ENCODE data around the gene ATG7.

The ATG7 gene

GRCh38 chr3:11297126-11297525, 24.9 kb downstream of the ATG7 start:
- H4K20me1 ChIP-seq (ENCODE audit: control insufficient read depth, insufficient read depth, low read depth, low read length), result no peaks in the 10 kb centered on the region
- H3K27me3 ChIP-seq (ENCODE audit: control insufficient read depth, low read length), result no peaks in the 10 kb centered on the region
- H3K4me2 ChIP-seq (ENCODE audit: low read length), result no peak overlapping the region
- no peak for TF ChIP-seq CTCF (IDR thresholded peaks at IDR 0.05; ENCODE audit: low read depth, low read length, poor library complexity, severe bottlenecking)
- no peak for TF ChIP-seq EZH2phosphoT487 (IDR thresholded peaks at IDR 0.05; ENCODE audit: borderline replicate concordance, low read length)
- no peaks in the 10 kb centered on the region for H3F3A ChIP-seq (ENCODE audit: control insufficient read depth, insufficient read depth)
- no peaks in the 10 kb centered on the region for H3K9me3 ChIP-seq (ENCODE audit: control insufficient read depth, insufficient read depth, low read length)
- H3K36me3 ChIP-seq (ENCODE audit: control insufficient read depth, low read length), result peaks cover 20% of the 10 kb centered on the region
- H3K4me3 ChIP-seq (ENCODE audit: low read length), result no peak overlapping the region
- no peaks in the 10 kb centered on the region for H3K9me2 ChIP-seq (replicated peaks; ENCODE audit: control insufficient read depth, low read length)
- H3K79me2 ChIP-seq (ENCODE audit: control insufficient read depth, low read length), result no peaks in the 10 kb centered on the region
- no peak overlapping the region for H3K27ac ChIP-seq (ENCODE audit: low read depth, low read length)
- no peaks in the 10 kb centered on the region for H3K4me1 ChIP-seq (ENCODE audit: control insufficient read depth, low read length)

- H3K27ac ChIP-seq (ENCODE audit: low read depth, low read length), result no peak overlapping the region
- H3K4me2 ChIP-seq (ENCODE audit: low read length), result no peak overlapping the region
- no peaks in the 10 kb centered on the region for H3K9me2 ChIP-seq (replicated peaks; ENCODE audit: control insufficient read depth, low read length)
- no peaks in the 10 kb centered on the region for H3K4me1 ChIP-seq (ENCODE audit: control insufficient read depth, low read length)
- H3K4me3 ChIP-seq (ENCODE audit: low read length), result no peak overlapping the region
- H3K79me2 ChIP-seq (ENCODE audit: control insufficient read depth, low read length), result no peaks in the 10 kb centered on the region
- no peaks in the 10 kb centered on the region for H3K27me3 ChIP-seq (ENCODE audit: control insufficient read depth, low read length)
- TF ChIP-seq EZH2phosphoT487 (IDR thresholded peaks at IDR 0.05; ENCODE audit: borderline replicate concordance, low read length), result no peak
- TF ChIP-seq CTCF (IDR thresholded peaks at IDR 0.05; ENCODE audit: low read depth, low read length, poor library complexity, severe bottlenecking), result no peak
- no peaks in the 10 kb centered on the region for H3K9me3 ChIP-seq (ENCODE audit: control insufficient read depth, insufficient read depth, low read length)
- peaks cover 24% of the 10 kb centered on the region for H3K36me3 ChIP-seq (ENCODE audit: control insufficient read depth, low read length)
- no peaks in the 10 kb centered on the region for H3F3A ChIP-seq (ENCODE audit: control insufficient read depth, insufficient read depth)
- H4K20me1 ChIP-seq (ENCODE audit: control insufficient read depth, insufficient read depth, low read depth, low read length), result no peaks in the 10 kb centered on the region
Measured at GRCh38 chr3:11300970-11301369, 28.8 kb downstream of the ATG7 start.

- Histone ChIP-seq H3K27ac (ENCODE audit: low read depth, low read length) (no peak overlapping the region), H3K36me3 (ENCODE audit: control insufficient read depth, low read length) (peaks cover 33% of the 10 kb centered on the region), H3K9me3 (ENCODE audit: control insufficient read depth, insufficient read depth, low read length) (no peaks in the 10 kb centered on the region), H3F3A (ENCODE audit: control insufficient read depth, insufficient read depth) (no peaks in the 10 kb centered on the region), H3K79me2 (ENCODE audit: control insufficient read depth, low read length) (no peaks in the 10 kb centered on the region), H3K27me3 (ENCODE audit: control insufficient read depth, low read length) (no peaks in the 10 kb centered on the region), H3K9me2 (replicated peaks; ENCODE audit: control insufficient read depth, low read length) (no peaks in the 10 kb centered on the region), H3K4me3 (ENCODE audit: low read length) (no peak overlapping the region), H3K4me1 (ENCODE audit: control insufficient read depth, low read length) (no peaks in the 10 kb centered on the region), H4K20me1 (ENCODE audit: control insufficient read depth, insufficient read depth, low read depth, low read length) (no peaks in the 10 kb centered on the region), H3K4me2 (ENCODE audit: low read length) (no peak overlapping the region)
- TF ChIP-seq CTCF (IDR thresholded peaks at IDR 0.05; ENCODE audit: low read depth, low read length, poor library complexity, severe bottlenecking) (no peak), EZH2phosphoT487 (IDR thresholded peaks at IDR 0.05; ENCODE audit: borderline replicate concordance, low read length) (no peak)
Measured at GRCh38 chr3:11302444-11302843, 30.2 kb downstream of the ATG7 start.

GRCh38 chr3:11304175-11304574, 32.0 kb downstream of the ATG7 start:
- Histone ChIP-seq H3K4me1 (ENCODE audit: control insufficient read depth, low read length) (no peaks in the 10 kb centered on the region), H3K27me3 (ENCODE audit: control insufficient read depth, low read length) (no peaks in the 10 kb centered on the region), H3K4me3 (ENCODE audit: low read length) (no peak overlapping the region), H3K4me2 (ENCODE audit: low read length) (no peak overlapping the region), H3K9me3 (ENCODE audit: control insufficient read depth, insufficient read depth, low read length) (no peaks in the 10 kb centered on the region), H4K20me1 (ENCODE audit: control insufficient read depth, insufficient read depth, low read depth, low read length) (no peaks in the 10 kb centered on the region), H3K27ac (ENCODE audit: low read depth, low read length) (no peak overlapping the region), H3K36me3 (ENCODE audit: control insufficient read depth, low read length) (peaks cover 36% of the 10 kb centered on the region), H3F3A (ENCODE audit: control insufficient read depth, insufficient read depth) (no peaks in the 10 kb centered on the region), H3K9me2 (replicated peaks; ENCODE audit: control insufficient read depth, low read length) (no peaks in the 10 kb centered on the region), H3K79me2 (ENCODE audit: control insufficient read depth, low read length) (no peaks in the 10 kb centered on the region)
- TF ChIP-seq EZH2phosphoT487 (IDR thresholded peaks at IDR 0.05; ENCODE audit: borderline replicate concordance, low read length) (no peak), CTCF (IDR thresholded peaks at IDR 0.05; ENCODE audit: low read depth, low read length, poor library complexity, severe bottlenecking) (no peak)

All from DOHH2 (cell line).